OCI-LY1 (cell line): ENCODE data around the gene PABPC1L.

Source experiments
- EZH2 ChIP-seq: fragments of 200-600 bp; sonication (generic), shearing (Covaris generic); IDR thresholded peaks from 2 replicates; pipeline ENCODE4 v1.8.0; 2017; ENCODE audit warnings: borderline replicate concordance, mixed run types, mild to moderate bottlenecking, antibody characterized with exemption, low read length, moderate library complexity, mixed read lengths
- TF ChIP-seq, protein P1 (sequence below): fragments of 200-600 bp; sonication (generic), shearing (Covaris generic); IDR thresholded peaks from 2 replicates; pipeline ENCODE4 v1.5.1; 2017; ENCODE audit warnings: mild to moderate bottlenecking, antibody characterized with exemption, low read length, moderate library complexity, mixed read lengths

- TF ChIP-seq, protein P1, sequence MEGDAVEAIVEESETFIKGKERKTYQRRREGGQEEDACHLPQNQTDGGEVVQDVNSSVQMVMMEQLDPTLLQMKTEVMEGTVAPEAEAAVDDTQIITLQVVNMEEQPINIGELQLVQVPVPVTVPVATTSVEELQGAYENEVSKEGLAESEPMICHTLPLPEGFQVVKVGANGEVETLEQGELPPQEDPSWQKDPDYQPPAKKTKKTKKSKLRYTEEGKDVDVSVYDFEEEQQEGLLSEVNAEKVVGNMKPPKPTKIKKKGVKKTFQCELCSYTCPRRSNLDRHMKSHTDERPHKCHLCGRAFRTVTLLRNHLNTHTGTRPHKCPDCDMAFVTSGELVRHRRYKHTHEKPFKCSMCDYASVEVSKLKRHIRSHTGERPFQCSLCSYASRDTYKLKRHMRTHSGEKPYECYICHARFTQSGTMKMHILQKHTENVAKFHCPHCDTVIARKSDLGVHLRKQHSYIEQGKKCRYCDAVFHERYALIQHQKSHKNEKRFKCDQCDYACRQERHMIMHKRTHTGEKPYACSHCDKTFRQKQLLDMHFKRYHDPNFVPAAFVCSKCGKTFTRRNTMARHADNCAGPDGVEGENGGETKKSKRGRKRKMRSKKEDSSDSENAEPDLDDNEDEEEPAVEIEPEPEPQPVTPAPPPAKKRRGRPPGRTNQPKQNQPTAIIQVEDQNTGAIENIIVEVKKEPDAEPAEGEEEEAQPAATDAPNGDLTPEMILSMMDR, result no peak
- TF ChIP-seq EZH2, result no peak
Measured at GRCh38 chr20:44869471-44869870, 40.4 kb upstream of the PABPC1L start.
